GM12801 (cell line): Measurements from ENCODE around the gene SLC24A4.

Source experiments
- CTCF ChIP-seq: IDR thresholded peaks from one replicate; pipeline ENCODE4 v1.5.1; 2011; ENCODE audit warnings: control low read depth; ENCODE audit not compliant: insufficient read length; ENCODE audit errors: extremely low read depth

SLC24A4 gene

GRCh38 chr14:92334050-92334449 lies 11.1 kb downstream of the SLC24A4 start:
- no peak for TF ChIP-seq CTCF

GRCh38 chr14:92336363-92336762 lies 13.4 kb downstream of the SLC24A4 start:
- TF ChIP-seq CTCF: no peak

- TF ChIP-seq CTCF: no peak
These were observed 16.5 kb downstream of the SLC24A4 start for GRCh38 chr14:92339426-92339825.

- no peak for TF ChIP-seq CTCF
These were observed 17.1 kb downstream of the SLC24A4 start for GRCh38 chr14:92340071-92340470.

- no peak for TF ChIP-seq CTCF
These were observed 18.0 kb downstream of the SLC24A4 start for GRCh38 chr14:92340931-92341330.

GRCh38 chr14:92341791-92342190 lies 18.8 kb downstream of the SLC24A4 start:
- TF ChIP-seq CTCF: no peak

- TF ChIP-seq CTCF: no peak
These were observed 25.2 kb downstream of the SLC24A4 start for GRCh38 chr14:92348154-92348553.

GRCh38 chr14:92351750-92352149 lies 28.8 kb downstream of the SLC24A4 start:
- no peak for TF ChIP-seq CTCF
